Mammary epithelial cell (primary cell): ENCODE measurements around the gene TBPL1.

ENCODE experiments used
- CTCF ChIP-seq, 2 donors: IDR thresholded peaks in 1 of 2; conservative IDR thresholded peaks in 1 of 2; 2 replicates each; pipeline ENCODE4 v1.5.1; 2011 to 2012; ENCODE audit warnings: inconsistent platforms in 2 of 2, low read length in 2 of 2, mild to moderate bottlenecking in 2 of 2, control low read depth in 1 of 2, low read depth in 1 of 2; ENCODE audit not compliant: insufficient read depth in 1 of 2; ENCODE audit errors: extremely low read depth in 1 of 2
- EZH2 ChIP-seq: IDR thresholded peaks from 2 replicates; pipeline ENCODE4 v1.6.1; 2012; ENCODE audit warnings: low read length, inconsistent platforms, borderline replicate concordance

DNA sequence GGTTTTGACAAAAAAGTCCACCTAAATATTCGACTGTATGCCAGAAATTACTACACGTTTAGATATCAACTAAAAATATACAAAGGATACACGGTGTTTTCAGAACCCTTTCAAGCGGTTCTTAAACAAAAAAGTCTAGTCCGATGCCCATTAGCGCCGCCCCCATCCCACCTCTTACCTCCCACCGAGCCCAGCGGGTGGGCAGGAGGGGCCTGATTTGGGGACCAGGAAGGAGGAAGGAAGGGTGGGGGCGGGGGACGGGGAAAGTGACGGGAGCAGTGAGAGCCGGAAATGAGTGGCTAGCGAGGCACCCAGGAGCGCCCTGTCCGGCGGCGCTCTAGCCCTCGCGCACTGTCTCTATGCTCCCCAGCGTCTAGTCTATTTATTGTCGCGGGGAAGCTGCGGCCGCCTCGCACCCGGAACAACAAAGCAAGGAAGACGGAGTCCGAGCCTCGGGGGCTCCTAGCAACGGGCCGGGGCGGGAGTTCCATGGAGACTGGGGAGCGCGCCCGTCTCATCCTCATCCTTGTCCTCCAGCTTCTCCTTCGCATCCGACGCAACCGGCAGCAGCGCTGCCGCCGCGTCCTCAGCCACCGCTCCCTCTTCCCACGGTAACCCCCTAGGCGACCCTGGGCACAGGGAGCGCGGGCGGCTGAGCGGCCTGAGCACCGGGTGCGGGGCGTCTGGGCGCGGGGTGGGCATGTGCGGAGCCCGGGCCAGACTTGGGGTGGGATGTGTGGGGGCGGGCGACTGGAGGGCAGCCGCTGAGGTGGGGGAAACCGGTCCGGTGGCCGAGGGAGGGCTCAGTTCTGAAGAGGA, at the start of gene TBPL1:
- TF ChIP-seq CTCF (conservative IDR thresholded peaks at IDR 0.05 in 1 of 2, IDR thresholded peaks at IDR 0.05 in 1 of 2; ENCODE audit: extremely low read depth in 1 of 2, insufficient read depth in 1 of 2, low read depth in 1 of 2, low read length in 2 of 2) (no peak), EZH2 (no peak)
